Stimulated activated CD4-positive, alpha-beta T cell treated with anti-CD3 and anti-CD28 coated beads, Interleukin-12 subunit alpha, Interleukin-12 subunit beta, amount 100 ng/mL, for 24 hours (primary cell): ENCODE data around the gene CTNNA2.
"Not testable (repeated sequence)": the region's sequence is repeated elsewhere in the genome, so short reads cannot be mapped to it uniquely, and the experiment has no call there.

Experiments used
- DNase-seq, 2 experiments: peaks; one replicate each; pipeline ENCODE4 v3.0.0-alpha.2; 2020; ENCODE audit warnings: low read depth in 2 of 2

Gene CTNNA2

DNA sequence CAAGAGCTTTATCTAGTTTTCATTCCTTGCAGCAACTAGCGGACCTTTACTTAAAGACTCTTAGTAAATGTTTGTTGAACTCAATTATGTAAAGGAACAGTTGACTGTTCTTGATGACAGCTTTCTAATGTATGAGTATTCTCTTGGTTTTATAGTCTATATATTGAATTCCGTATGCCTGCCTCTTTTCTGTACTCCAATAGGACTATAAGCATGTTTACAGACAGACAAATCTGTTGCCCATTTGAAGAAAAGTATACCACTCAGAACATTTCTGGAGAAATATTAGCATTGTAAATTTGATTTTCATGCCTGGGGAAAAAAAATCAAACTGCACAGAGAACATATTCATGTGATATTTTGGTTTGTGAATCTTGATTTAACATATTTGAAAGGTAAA, 682.2 kb downstream of the CTNNA2 start:
- no peak for DNase-seq

DNA sequence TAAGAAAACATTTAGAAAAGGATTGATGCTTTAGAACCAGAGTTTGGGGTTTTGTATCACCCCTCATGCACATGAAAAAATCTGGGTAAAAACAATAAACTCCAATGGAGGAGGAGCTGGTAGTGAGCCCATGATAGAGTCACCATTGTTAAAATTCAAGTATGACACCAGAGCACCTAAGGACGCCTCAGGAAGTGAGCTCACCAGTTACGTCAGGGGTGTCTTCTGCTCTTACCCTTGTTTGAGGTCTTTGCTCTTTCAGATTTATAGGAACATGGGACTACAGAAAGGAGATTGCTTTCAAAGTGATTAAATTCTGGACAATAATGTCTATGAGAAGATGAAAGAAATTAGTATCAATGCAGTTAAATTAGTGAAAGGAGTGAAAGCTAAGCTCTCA, 685.2 kb downstream of the CTNNA2 start:
- no peak for DNase-seq

DNA sequence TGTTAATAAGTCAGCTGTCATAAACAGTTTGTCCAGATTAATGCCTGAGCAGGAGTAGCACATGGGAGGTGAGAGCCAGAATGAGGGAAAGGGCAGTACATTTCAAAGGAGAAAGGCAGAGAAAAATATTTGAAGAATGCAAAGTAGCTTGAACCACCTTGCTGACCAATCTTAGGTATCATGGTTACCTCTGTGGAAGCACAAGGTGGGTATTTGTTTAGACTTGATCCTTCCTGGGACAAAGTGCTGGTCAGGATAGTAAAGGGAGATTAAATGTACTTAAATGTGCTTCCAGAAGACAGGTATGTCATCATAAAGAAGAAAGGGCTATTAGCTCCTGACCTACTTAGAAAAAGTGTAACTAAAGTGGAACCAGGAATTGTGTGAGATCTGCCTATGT, 686.7 kb downstream of the CTNNA2 start:
- DNase-seq, result no peak

DNA sequence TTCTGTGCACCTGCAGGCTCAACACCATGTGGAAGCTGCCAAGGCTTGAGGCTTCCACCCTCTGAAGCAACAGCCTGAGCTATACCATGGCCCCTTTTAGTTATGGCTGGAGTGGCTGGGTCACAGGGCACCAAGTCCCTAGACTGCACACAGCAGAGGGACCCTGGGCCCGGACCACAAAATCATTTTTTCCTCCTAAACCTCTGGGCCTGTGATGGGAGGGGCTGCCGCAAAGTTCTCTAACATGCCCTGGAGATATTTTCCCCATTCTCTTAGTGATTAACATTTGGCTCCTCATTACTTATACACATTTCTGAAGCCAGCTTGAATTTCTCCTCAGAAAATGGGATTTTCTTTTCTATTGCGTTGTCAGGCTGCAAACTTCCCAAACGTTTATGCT, 691.1 kb downstream of the CTNNA2 start:
- DNase-seq, result not testable (repeated sequence)

DNA sequence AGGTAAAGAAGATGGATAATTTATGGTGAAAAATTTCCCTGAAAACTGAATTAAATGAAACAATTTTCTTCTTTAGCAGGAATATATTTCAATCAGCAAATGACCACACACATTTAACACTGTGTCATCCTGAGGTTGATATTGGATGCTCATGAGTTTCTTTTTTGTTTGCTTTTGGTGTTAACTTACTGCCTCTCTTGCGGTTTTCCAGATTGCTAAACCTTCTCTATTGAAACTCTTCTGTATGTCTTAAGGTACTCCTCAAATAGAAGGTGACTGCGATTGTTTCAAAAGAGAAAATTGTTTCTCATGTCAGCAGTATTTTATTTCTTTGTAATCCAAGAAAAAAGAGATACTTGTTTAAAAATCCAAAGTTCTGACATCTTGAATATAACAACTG, 692.6 kb downstream of the CTNNA2 start:
- no peak for DNase-seq

DNA sequence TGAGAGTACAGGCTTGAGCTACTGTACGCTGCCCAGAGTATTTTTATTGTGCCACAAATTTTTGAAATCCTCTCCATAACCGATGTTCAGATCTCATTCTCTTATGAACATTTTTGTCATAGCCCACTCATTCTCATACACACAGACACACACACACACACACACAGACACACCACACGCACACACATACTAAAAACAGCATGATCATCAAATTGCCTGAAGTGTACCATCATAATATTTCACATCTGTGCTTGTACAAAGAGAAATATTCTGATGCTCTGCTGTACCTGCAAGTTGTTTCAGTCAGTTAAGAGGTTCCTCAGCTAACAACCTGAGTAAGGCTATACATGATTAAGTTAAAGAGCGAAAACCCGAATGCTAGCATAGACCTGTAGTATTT, 696.6 kb downstream of the CTNNA2 start:
- DNase-seq, result no peak

DNA sequence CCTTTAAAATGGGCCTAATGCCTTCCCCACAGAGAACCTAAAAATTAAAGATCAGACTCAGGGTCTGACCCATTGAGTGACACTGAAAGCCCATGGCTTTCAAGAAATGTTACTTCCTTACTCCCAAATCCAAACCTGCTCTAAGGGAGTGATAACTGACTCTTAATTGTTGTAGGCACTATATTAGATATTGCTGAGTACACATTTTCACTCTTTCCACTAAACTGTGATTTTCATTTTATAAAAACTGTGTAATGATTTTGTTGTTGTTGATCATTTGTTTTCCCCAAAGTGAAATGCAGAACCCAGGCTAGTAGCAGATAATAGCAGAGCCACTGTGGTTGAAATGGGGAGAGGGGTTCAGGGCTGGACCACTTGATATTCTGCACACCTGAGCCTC, 704.6 kb downstream of the CTNNA2 start:
- no peak for DNase-seq

DNA sequence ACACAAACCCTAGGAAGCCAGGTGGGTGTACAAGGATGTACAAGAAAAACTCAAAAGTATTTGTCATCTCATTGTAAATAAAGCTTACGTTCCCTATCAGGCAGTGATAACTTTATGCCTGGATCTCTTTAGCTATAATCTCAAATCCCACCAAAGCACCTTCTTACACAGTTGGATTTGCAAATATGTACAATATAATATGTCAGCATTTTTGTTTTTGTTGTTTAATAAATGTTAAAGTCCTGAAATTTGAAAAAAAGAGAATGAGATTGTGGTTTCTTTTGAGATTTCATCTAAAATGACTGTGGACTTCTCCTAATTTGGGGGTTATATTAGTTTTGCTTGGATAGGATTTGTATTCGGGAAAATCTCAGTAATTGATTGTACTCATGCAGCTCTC, 709.8 kb downstream of the CTNNA2 start:
- DNase-seq, result no peak

DNA sequence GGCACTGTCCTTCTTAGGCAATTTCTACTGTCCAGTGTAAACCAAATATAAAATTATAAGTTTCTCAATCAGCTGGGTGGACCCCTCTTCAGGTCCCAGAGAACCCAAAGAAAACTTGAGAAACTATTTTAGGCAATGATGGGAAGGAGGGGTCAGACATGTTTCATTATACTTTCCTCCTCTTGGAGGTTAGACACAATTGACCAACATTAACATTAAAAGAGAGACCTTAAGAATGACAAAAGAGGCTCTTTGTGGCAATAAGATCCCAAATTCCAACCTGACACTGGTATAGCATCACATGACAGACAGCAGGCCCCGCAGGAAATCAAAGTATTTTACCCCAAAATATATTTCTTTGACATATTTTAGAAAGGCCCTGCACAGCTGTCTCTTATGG, 718.6 kb downstream of the CTNNA2 start:
- DNase-seq, result no peak

DNA sequence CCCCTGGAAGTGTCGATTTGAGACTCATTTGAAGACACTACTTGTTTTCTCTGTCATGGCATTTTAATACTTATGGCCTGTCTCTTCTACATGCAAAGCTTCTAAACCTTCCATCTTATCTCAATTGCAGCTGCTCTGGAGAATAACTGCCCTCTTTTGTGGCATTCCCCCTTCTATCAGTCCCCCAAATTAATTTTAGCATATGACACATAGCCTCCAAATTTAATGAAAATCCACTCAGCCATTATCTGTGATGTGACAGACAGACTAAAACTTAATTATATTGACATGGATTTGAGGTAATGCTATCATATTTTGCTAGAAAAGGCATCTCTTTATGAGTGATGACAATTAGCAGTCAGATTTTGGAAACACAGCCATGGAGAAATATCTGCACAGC, 720.5 kb downstream of the CTNNA2 start:
- no peak for DNase-seq

DNA sequence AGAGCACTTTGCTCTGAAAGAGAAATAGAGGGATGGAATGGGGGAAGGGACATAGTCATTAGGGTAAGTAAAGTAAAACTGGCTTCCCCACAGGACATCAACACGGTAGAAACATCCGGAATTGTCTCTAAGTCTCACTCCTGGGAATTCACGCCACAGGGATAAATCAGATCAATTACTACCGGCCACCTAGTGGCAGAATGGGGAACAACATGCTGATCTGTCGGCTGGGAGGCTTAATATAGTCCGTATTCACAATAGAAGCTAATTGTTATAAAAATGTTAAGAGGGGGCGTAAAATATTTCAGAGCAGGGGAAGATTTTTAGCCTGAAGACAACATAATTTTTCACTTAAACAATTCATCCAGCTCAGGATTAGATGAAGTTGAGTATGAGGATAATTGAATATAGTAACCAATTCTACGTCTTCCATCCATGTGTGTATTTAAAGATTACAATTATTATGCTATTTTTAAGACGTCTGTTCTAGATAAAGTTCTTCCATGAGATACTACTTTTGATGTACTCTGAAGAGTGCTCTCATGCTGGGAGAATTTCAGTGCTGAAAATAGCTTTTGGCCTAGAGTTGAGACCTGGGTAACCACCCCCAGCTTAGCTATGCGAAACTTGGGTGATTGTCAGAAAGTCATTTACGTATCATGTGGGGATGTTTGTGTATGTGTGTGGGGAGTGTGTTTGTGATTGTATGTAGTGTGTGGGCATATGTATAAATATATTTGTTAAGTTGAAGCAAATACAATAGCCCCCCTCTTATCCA, 726.0 kb downstream of the CTNNA2 start:
- DNase-seq, result peak in 1 of 2 experiments; percentile 13

DNA sequence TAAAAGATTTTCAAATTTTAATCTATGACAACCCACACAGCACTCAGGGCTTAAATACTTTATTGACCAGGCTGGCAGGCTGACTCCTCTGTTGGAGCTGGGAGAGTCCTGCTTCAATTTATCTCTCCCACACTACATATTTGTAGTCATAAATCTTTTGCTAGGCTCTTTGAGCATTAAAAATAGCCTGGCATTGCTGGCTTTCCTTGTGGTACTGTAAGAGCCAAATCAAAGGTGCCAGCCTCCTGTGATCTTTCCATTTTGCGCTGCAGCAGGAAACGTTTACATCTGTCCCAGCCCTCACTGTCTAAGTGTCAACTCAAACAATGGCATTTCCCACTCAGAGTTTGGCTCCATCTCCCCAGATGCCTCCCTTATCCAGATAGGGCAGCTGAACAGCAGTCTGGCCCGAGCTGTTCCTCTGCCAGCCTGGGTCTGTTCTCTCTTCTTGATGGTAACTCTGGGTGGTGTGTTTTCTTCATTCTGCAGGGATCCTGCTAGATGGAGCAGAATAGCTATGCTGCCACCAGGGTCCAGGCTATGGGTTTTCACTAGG, 729.6 kb downstream of the CTNNA2 start:
- no peak for DNase-seq

DNA sequence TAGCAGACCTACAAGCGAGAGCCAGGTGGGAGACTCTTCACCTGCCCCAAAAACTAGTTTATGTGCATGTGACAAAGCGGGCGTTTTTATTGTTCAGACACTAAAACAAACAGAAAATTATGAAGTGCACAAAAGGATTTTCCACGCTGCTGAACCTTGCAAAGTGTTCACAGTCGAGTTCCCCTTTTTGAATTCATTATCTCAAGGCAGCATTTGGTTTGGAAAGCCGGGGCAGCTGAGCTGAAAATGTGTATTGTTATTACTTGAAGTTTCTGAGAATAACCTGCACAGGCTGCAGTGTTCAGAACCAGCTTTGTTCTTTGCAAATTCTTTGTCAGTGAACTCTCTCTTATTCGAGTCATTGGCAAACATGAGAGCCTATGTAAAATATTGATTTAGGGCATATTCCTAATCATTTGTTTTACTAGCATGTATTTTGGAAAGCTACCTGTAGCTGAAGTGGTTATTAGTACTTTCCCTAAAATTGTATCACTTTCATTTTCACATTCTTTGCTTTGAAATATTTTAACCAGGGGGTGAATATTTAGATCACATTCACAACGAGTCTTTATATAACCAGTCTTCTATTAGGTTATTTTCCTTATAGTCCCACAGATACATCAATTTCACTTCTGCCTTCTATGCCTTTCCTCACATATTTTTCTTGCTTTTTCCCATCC, 732.2 kb downstream of the CTNNA2 start:
- DNase-seq, result no peak

DNA sequence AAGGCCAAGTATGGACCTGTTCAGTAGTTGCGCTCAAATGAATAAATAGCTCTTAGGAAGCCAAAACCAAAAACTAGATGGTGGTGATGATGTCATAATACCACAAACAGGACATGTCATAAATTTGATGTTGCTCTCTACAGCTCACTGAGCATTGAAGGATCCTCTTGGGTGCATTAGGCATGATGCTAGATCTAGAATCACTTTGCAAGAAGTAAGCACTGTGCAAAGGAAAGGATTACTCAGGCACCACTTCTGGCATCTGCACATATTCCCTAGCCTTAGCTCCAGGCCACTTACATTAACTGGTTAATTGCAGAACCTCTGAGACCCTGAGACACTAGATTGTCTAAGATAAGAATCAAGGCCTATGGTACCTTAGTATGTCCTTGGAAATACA, 733.7 kb downstream of the CTNNA2 start:
- no peak for DNase-seq

DNA sequence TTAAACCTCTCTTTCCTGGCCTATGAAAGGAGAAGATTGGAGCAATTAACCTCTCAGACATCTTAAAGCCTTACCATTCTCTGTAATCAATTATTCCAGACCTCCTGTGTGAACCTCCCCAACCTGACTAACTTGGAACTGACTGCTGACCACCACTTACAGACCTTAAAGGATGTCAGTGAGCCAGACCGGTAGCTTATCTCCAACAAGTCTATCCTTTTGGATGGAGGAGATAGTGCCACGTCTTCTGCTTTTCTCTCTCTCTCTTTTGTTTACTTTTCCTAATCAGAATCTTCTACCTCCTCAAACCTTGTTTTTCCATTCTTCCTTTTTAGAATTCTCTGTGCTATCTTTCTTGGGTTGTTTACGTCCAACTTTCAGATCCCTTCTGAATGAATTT, 734.5 kb downstream of the CTNNA2 start:
- DNase-seq, result no peak

DNA sequence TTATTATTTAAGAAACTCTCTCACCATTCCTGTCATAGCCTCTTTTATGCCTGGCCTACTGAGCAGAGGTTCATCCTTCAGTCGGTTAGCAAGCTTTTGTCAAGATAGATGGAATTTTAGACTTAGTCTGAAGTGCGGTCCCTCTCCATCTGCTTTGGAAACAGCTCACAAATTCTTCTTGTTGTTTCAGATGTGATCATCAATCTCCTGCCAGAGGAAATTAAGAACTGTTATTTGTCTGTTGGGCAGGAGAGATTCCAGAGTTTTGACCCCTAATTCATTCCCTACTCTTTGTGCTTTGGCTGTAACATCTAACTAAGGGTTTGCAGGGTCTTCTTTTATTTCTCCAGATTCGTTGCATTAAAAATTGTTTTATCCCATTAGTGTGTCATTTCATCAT, 735.3 kb downstream of the CTNNA2 start:
- no peak for DNase-seq

DNA sequence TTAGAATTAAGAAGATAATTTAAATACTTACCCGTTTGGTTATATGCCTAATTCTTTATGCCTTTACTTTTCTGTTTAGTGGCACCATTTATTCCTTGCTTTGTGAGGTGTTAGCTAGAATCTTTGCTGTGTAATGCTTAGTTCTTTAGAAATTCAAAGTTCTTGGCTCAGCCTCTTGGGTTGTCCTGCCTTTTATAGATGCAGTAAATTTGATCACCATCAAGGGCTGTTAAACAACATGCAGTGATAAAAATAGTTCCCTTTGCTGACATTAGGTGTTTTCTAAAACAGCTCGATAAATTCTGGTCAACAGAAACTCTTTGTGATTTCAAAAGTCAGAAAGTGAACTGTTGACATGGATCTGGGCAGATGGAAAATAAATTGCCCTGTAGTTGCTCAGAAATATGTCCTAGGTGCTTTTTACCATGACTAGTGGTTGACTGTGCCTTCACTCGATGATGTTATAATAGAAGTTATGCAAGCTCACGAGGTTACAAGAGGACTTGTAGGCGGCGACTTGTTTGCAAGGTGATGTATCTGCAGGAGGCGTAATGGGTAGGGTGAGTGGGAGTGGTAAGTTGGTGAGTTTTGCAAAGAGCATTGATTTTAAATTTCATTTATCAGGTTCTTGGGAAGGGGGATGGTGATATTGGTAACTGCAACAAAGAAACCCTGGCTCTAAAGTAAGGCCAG, 739.6 kb downstream of the CTNNA2 start:
- DNase-seq, result no peak

DNA sequence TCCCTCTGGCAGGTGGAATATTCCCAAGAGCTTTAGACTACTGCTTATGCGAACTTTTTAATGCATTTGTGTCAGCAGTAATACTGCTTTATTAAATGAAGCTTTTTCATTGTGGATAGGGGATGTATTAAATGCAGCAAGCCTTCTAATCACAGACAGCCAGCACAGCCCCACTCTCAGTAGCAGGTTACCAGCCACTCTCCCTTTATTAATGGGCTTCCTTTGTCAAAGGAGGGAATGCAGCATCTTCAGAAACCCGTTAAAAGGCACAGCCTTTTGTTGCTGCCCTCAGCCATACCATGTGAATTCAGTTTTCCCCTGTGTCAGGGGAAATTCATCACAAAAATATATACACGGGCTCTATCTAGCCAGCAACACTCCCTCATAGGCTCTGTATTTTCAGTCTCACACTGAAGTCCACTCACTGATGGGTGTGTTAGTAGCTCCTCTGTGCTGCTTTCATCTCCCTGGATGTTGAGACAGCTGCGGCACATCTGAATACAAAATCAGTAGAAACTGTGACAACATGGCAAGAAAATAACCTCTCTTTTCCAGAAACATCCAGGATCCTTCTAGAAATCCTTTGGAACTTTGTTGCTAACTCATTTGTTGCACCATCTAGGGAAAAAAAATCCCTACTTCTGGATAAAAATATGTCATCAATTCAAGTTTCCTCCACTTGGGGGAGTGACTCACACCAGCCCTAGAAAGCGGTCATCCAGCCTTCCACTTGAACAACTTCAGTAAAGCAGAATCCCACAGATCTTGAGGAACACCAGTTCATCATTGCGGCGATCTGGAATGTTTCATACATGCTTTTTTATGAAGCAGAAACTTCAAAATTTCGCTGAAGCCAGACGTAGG, 743.3 kb downstream of the CTNNA2 start:
- no peak for DNase-seq

DNA sequence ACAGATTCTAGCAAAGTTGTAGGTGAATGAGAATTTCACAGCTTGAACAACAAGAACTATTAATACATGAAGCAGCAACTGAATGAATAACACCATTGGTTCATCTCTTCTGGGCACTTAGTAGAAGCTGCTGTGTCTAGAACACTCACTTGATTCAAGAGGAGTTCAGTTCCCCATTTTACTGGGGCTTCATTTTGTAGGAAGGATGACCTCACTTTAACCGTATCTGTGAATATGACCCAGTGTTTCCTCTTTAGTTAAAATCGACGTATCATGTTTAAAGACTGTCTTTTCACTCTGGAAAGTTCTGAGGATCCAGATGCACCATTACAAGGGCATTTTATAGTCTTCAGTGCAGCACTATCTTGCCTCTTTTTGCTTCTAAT, 743.9 kb downstream of the CTNNA2 start:
- no peak for DNase-seq

DNA sequence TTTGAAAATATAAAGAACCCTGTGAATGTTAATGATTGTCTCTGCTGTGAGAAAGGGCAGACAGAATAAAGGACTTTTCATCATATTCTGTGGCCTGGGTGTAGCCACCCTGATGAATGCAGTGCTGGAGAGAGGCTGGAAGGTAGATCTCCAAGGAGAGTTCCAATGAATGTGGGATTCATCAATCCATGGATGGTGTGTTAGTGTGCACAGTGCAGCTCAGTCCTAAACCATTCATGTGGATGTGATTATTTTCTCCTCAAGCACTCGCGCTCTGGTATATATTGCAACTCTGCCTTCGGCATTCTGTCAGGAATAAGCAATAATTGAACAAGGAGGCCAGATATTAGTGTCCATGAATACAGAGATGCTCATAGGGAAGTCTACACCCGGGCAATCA, 744.6 kb downstream of the CTNNA2 start:
- no peak for DNase-seq

DNA sequence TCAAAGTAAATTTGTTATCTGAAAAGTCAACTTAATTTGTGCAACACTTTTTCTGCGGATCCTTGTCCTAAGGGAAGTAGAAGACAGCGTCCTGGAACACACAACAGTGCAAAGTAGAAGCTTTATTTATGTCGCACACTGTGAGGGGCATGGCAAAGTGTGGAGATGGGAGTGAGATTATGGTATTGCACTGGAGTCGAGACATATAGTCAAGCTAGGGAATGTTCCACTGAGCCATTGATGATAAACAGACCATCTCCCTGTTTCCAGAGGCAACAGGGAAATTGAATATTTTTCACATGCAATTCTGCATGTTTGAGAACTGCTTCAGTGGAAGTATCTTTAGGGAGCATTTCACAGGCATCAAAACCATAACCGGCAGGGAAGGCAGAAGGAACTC, 745.5 kb downstream of the CTNNA2 start:
- no peak for DNase-seq

DNA sequence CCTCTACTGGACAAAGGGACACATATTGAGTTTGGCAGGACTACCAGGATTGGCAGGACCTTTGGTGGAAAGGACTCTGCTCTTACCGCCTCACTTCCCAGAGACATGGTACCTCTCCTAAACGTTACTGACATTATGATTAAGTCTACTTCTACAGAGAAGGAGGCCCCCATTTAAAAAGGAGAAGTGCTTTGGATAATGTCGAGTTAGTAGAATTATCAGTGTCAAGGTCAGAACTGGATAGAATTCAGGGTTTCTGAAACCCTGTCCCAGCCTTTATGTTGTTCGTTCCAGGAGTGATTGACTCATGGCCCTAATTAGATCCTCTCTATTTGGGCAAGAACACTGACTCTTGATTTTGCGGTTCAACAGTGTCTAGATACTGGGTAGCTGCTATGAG, 745.9 kb downstream of the CTNNA2 start:
- DNase-seq, result no peak
